GM19239 (cell line): Measurements from ENCODE around the gene NXPE1.

Source experiments
- DNase-seq: peaks from one replicate; pipeline ENCODE4 v3.0.0; 2011; ENCODE audit warnings: low spot score; ENCODE audit not compliant: insufficient read length
- FAIRE-seq: peaks from 2 replicates; lab custom pipeline; 2011; peaks lifted over from hg19 to GRCh38; lab: Jason Lieb, UNC

NXPE1 gene

GRCh38 chr11:114564831-114565230 lies 5.2 kb upstream of the NXPE1 start:
- DNase-seq (no peak), FAIRE-seq (no peak)

- DNase-seq (no peak), FAIRE-seq (no peak)
Measured at GRCh38 chr11:114563077-114563476, 3.4 kb upstream of the NXPE1 start.

- no peak for FAIRE-seq
- no peak for DNase-seq
Measured at GRCh38 chr11:114562166-114562916, 2.7 kb upstream of the NXPE1 start.

GRCh38 chr11:114556135-114556534 lies 3.5 kb downstream of the NXPE1 start:
- DNase-seq (no peak), FAIRE-seq (no peak)

GRCh38 chr11:114553642-114554041 lies 6.0 kb downstream of the NXPE1 start:
- FAIRE-seq (no peak), DNase-seq (no peak)

- DNase-seq (no peak), FAIRE-seq (no peak)
Measured at GRCh38 chr11:114551060-114551459, 8.6 kb downstream of the NXPE1 start.

GRCh38 chr11:114525682-114526081 lies 34.0 kb downstream of the NXPE1 start:
- no peak for FAIRE-seq

GRCh38 chr11:114524122-114524521 lies 35.6 kb downstream of the NXPE1 start:
- DNase-seq: no peak
- no peak for FAIRE-seq

More at GRCh38 chr11:114525682-114526081, 34.0 kb downstream of the NXPE1 start:
- DNase-seq: no peak

GRCh38 chr11:114522818-114523217 lies 36.9 kb downstream of the NXPE1 start:
- no peak for FAIRE-seq
- no peak for DNase-seq

GRCh38 chr11:114511538-114511937 lies 48.1 kb downstream of the NXPE1 start:
- FAIRE-seq (no peak), DNase-seq (no peak)

GRCh38 chr11:114511079-114511478 lies 48.6 kb downstream of the NXPE1 start:
- DNase-seq: no peak
- FAIRE-seq: no peak

- no peak for FAIRE-seq
- DNase-seq: no peak
Measured at GRCh38 chr11:114501901-114502300, 57.8 kb downstream of the NXPE1 start.

GRCh38 chr11:114499756-114500155 lies 59.9 kb downstream of the NXPE1 start:
- FAIRE-seq: no peak
- DNase-seq: no peak

- no peak for DNase-seq
- no peak for FAIRE-seq
Measured at GRCh38 chr11:114496915-114497314, 62.8 kb downstream of the NXPE1 start.

- no peak for FAIRE-seq
- no peak for DNase-seq
Measured at GRCh38 chr11:114483929-114484328, 75.8 kb downstream of the NXPE1 start.

GRCh38 chr11:114482114-114482513 lies 77.6 kb downstream of the NXPE1 start:
- DNase-seq (no peak), FAIRE-seq (no peak)

GRCh38 chr11:114479331-114479730 lies 80.3 kb downstream of the NXPE1 start:
- FAIRE-seq (no peak), DNase-seq (no peak)

GRCh38 chr11:114478768-114479167 lies 80.9 kb downstream of the NXPE1 start:
- no peak for DNase-seq
- FAIRE-seq: no peak

GRCh38 chr11:114478001-114478410 lies 81.7 kb downstream of the NXPE1 start:
- FAIRE-seq (no peak), DNase-seq (no peak)

- FAIRE-seq (no peak), DNase-seq (no peak)
Measured at GRCh38 chr11:114472661-114473060, 87.0 kb downstream of the NXPE1 start.
